Left ventricle myocardium inferior (tissue), 1 donor: ENCODE data around the gene WDR88. TPM values are rescaled to one million over a fixed set of nuclear protein-coding genes. Genes with fewer than 3 reads are reported as not detected.

Experiments
- DNase-seq: peaks from one replicate; pipeline ENCODE4 v3.0.0-alpha.2; 2020
- H3K27ac ChIP-seq: fragments of 200-600 bp; replicated peaks from 2 replicates; pipeline ENCODE4 v1.8.0; 2021
- H3K27me3 ChIP-seq: fragments of 200-600 bp; 2 replicates; pipeline ENCODE4 v1.8.0; 2021; ENCODE audit warnings: low read depth
- H3K36me3 ChIP-seq: fragments of 200-600 bp; 2 replicates; pipeline ENCODE4 v1.8.0; 2021
- H3K4me1 ChIP-seq: fragments of 200-600 bp; 2 replicates; pipeline ENCODE4 v1.8.0; 2021
- H3K4me3 ChIP-seq: fragments of 200-600 bp; 2 replicates; pipeline ENCODE4 v1.8.0; 2021; ENCODE audit warnings: mild to moderate bottlenecking, moderate library complexity
- H3K9me3 ChIP-seq: fragments of 200-600 bp; replicated peaks from 2 replicates; pipeline ENCODE4 v1.8.0; 2021
- CTCF ChIP-seq: fragments of 200-600 bp; IDR thresholded peaks from 2 replicates; pipeline ENCODE4 v1.8.0; 2021; ENCODE audit warnings: antibody characterized with exemption, mild to moderate bottlenecking, borderline replicate concordance
- intact Hi-C: fragments of 100-400 bp; cut with micrococcal nuclease; formaldehyde crosslinking; loops from one replicate; pipeline ENCODE4 v1.11.0; 2022
- total RNA-seq: library from RNA; stranded (reverse); fragmentation: NEBNext Ultra II Directional; extraction: Animal tissue kit (Norgen Biotek cat#: 25700); gene quantifications from one replicate; pipeline ENCODE4 v1.2.1, GENCODE V29; 2021
- donor health status: DM: no; HTN: yes; CAD: no; lungs with severe emphysema.

WDR88 gene
- total RNA-seq, 1 donor from 2014 or later = not detected

- Histone ChIP-seq H3K27ac (no peak overlapping the region), H3K27me3 (no peaks in the 10 kb centered on the region), H3K36me3 (peaks cover 95% of the 10 kb centered on the region), H3K4me3 (no peak overlapping the region), H3K4me1 (no peaks in the 10 kb centered on the region), H3K9me3 (no peaks in the 10 kb centered on the region)
- intact Hi-C loops = no loop called here
- DNase-seq = no peak
- no peak for TF ChIP-seq CTCF
Measured at GRCh38 chr19:33093420-33094210, 38.3 kb upstream of the WDR88 start.

GRCh38 chr19:33094436-33095067 is 37.4 kb upstream of the WDR88 start:
- H3K4me1 ChIP-seq = no peaks in the 10 kb centered on the region
- intact Hi-C loops = no loop called here
- TF ChIP-seq CTCF = no peak
- no peaks in the 10 kb centered on the region for H3K27me3 ChIP-seq
- H3K36me3 ChIP-seq = peaks cover 92% of the 10 kb centered on the region
- no peak overlapping the region for H3K27ac ChIP-seq
- H3K9me3 ChIP-seq = no peaks in the 10 kb centered on the region
- DNase-seq = no peak
- H3K4me3 ChIP-seq = no peak overlapping the region

- no peak for TF ChIP-seq CTCF
- Histone ChIP-seq H3K9me3 (no peaks in the 10 kb centered on the region), H3K4me1 (no peaks in the 10 kb centered on the region), H3K27ac (no peak overlapping the region), H3K4me3 (no peak overlapping the region), H3K27me3 (no peaks in the 10 kb centered on the region), H3K36me3 (peaks cover 94% of the 10 kb centered on the region)
- intact Hi-C loops = no loop called here
- no peak for DNase-seq
Measured at GRCh38 chr19:33096005-33096404, 35.9 kb upstream of the WDR88 start.

- no peak for DNase-seq
- TF ChIP-seq CTCF = no peak
- intact Hi-C loops = no loop called here
- no peaks in the 10 kb centered on the region for H3K9me3 ChIP-seq
- H3K27ac ChIP-seq = no peak overlapping the region
- H3K4me3 ChIP-seq = no peak overlapping the region
- H3K27me3 ChIP-seq = no peaks in the 10 kb centered on the region
- no peaks in the 10 kb centered on the region for H3K4me1 ChIP-seq
- peaks cover 97% of the 10 kb centered on the region for H3K36me3 ChIP-seq
Measured at GRCh38 chr19:33098055-33098534, 33.8 kb upstream of the WDR88 start.

GRCh38 chr19:33100894-33101644 is 30.8 kb upstream of the WDR88 start:
- no peak overlapping the region for H3K27ac ChIP-seq
- no peaks in the 10 kb centered on the region for H3K27me3 ChIP-seq
- H3K4me3 ChIP-seq = no peak overlapping the region
- no peaks in the 10 kb centered on the region for H3K9me3 ChIP-seq
- H3K4me1 ChIP-seq = no peaks in the 10 kb centered on the region
- TF ChIP-seq CTCF = no peak
- intact Hi-C loops = no loop called here
- peaks cover 92% of the 10 kb centered on the region for H3K36me3 ChIP-seq
- DNase-seq = no peak
